ENCODE measurements around the gene CARD9.
A peak's percentile ranks its signal among the peaks of the same experiment; 100 is the strongest.
"Not testable (repeated sequence)": the region's sequence is repeated elsewhere in the genome, so short reads cannot be mapped to it uniquely, and the experiment has no call there.

Gene CARD9

DNA sequence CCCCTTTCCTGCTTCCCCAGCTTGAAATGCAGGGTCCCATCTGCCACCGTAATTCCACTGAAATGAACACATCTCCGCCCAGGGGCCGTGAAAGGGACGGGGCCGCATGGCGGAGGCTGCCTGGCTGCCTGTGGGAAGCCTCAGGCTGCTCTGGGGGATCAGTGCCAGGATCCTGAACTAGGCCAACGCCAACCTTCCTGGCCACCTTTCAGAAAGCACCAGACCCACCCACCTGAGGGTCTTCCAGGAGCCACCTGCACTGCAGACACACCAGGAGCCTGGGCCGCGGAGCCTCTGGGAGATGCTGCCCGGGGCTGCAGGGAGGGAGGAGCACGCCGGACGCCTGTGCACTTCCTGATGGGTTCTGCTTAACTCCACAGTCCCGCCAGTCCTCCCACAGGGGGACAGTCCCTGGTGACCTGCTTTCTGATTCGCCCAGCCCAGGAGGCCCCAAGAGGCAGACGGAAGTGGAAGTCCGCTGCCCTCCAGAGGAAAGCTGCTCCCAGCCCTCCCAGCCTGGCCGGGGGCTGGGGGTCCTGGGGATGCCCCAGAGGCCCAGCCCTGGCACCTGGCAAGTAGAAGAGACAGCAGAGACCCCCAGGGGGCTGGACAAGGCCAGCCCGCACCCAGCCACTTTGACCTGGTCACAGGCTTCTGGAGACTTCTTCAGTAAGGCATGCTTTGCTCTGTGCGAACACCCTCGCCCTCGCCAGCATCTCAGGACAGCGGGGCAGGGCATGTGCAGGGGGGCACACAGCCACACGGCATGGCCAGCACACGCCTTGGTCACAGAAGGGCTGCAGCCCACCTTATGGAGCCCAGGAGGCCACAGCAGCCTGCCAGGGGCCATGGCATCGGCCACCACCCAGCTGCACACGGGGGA, at the start of gene CARD9:
Gene CARD9 (minus strand): TSS at position 370 of the 883 bp plus-strand sequence. CDS start 1,591 bp downstream, outside the sequence.
- DNase-seq = peak; percentile 67

DNA sequence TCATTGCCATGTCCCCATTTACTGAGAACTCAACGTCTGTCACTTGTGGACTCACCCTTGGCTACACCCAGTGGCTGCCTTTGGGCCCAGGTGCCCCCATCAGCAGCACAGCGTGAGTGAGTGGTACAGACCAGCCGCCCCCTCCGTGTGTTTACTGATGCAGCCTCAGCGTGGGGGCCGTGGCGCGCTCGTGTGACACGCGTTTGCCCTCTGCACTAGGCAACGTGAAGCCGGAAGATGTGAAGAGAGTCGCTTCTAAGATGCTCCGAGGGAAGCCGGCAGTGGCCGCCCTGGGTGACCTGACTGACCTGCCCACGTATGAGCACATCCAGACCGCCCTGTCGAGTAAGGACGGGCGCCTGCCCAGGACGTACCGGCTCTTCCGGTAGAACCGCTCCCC, 49.4 kb upstream of the CARD9 start:
- no peak for DNase-seq

GRCh38 chr9:136421791-136422190, 48.3 kb upstream of the CARD9 start:
- DNase-seq = no peak

DNA sequence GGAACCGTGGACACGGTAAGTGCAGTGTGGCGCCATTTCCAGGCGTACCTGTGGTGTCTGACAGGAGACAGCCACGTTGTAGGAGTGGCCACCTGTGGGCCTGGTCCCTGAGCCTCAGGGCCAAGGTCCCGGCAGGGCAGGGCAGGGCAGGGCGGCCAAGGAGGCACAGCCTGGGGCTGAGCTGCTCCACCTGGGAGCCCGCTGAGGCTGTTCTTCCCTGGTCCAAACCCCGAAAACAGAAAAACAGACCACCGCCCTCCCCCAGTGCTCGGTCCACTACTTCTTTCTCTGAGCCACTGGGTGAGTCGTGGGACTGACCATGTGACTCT, 45.6 kb upstream of the CARD9 start:
- DNase-seq = no peak

- DNase-seq = no peak
These were observed 45.0 kb upstream of the CARD9 start for GRCh38 chr9:136418182-136419091.

- DNase-seq = no peak
These were observed 43.4 kb upstream of the CARD9 start for GRCh38 chr9:136416914-136417313.

DNA sequence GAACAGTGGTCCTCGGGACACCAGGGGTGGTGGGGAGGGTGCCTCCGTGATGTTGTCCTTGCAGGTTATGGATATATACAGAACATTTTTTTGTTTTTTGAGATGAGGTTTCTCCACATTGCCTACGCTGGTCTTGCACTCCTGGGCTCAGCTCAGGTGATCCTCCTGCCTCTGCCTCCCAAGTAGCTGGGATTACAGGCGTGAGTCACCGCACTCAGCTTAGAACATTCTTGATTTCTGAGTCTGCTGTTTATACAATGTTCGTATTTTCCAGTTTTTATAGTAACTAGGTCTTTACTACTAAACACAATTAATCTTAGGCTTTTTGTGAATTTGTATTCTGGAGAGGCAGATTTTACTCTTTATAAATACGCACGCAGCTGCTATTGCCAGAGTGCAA, 43.0 kb upstream of the CARD9 start:
- DNase-seq = no peak

DNA sequence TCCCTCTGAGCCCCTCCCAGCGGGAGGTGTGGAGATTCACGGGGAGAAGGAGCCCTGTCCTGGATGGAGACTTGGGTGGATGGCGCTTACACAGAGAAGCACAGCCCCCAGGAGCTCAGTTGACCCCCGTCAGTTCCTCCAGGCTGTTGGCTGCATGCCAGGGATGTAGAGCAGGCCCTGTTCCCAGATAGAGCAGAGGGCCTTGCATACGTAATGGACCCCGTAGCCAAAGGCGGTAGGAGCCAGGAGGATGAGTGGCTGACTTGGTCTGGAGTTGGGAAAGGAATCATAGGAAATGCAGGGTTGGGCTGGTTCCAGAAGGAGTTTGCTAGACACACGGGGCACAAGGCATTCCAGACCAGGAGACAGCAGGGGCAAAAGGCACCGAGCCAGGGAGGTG, 39.5 kb upstream of the CARD9 start:
- no peak for DNase-seq

- no peak for DNase-seq
These were observed 37.9 kb upstream of the CARD9 start for GRCh38 chr9:136411378-136411777.

DNA sequence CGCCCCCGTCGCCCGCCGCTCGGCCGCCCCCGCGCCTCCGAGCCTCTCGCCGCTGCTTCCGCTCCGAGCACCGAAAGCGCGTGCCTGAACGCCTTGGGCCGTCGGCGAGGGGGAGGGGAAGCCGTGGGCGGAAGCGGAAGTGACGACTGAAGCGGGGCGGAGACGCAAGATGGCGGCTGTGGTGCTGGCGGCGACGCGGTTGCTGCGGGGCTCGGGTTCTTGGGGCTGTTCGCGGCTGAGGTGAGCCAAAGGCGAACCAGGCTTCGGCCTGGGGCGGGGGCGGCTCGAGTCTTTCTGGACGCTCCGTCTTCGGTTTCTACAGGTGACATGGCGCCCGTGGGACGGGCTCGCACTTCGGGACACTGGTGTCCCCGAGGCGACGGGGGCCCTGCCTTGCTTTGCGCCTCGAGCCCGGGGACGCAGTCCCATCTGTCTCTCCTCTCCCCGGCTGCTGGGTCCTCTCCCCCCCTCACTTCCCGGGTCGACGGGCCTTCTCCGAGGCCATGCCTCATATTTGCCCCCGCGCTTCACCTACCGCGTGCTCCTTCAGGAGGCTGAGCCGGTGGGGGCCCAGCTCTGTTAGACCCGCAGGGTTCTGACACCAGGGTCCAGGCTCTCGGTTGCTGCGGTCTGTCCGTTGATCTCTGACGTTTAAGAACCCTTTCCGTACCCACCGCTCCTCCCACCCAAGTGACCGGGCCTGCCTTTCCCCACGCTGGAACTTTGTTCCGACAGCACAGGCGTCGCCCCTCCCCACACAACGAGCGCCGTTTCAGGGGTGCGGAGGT, 37.2 kb upstream of the CARD9 start, which contains the start of the genes ENTR1 and PMPCA:
Gene ENTR1 (minus strand): TSS at position 115 of the 788 bp plus-strand sequence. CDS start 217 bp downstream, outside the sequence.
Gene PMPCA (plus strand): TSS at position 159 of the 788 bp plus-strand sequence. CDS start 11 bp downstream, at position 170.
- DNase-seq = peak; percentile 89

DNA sequence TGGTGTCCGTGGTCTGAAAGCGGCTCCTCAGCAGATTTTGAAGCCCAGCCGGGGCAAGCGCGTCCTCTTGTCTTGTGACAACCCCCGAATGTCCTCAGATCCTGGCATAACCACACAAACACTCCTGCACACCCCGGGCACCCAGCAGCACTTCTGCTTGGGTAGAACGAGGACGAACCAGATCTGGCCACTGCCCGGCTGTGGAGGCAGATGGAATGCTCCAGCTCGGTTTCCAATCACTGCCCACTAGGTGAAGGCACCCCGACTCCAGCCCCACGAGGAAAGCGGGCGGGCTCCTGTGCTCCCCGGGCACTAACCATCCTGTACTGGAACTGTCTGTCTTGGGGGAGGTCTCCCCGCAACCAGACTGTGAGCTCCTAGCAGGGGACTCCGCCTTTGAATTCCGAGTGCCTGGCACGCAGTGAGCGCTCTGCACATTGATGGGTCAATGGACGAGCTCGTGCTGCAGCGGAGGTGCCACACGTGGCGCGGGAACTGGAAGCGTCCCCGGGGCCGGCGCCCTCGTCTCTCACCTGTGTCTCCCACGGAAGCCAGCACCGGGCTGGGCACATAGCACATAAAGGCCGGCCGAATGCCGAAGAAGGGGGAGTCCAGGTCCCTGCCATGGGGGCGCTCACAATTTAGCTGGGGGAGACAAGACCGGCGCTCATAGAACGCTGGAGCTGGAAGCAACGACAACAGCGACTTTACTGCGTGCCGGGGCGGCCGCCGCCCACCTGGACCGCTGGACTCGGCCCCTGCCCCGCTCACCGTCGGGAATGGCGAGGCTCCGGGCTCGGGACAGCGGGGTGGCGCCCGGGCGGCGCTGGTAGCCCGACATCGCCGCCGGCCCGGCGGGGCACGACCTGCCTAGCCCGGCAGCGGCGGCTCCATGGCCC, 36.3 kb upstream of the CARD9 start:
- peak; percentile 22 for DNase-seq

DNA sequence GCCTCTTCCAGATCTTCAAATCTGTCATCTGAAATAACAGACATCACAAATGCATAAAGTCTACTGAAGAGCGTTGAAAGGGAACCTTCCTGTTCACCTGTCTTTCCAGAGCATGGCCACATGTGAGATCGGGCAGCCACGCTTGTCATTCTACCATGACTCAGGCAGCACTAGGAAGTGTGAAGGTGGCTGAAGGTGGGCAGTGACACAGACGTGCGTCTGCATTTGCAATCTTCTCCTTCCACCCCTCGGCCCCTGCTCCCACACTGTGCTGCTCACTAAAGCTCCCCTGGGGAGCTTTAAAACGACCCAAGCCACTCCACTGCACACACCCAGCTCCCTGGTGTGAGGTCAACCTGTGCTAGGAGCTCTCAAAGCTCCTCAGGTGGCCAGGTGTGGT, 34.4 kb upstream of the CARD9 start:
- DNase-seq = no peak

- DNase-seq = not testable (repeated sequence)
These were observed 33.6 kb upstream of the CARD9 start for GRCh38 chr9:136407061-136407460.

GRCh38 chr9:136405904-136406303, 32.4 kb upstream of the CARD9 start:
- DNase-seq = not testable (repeated sequence)

DNA sequence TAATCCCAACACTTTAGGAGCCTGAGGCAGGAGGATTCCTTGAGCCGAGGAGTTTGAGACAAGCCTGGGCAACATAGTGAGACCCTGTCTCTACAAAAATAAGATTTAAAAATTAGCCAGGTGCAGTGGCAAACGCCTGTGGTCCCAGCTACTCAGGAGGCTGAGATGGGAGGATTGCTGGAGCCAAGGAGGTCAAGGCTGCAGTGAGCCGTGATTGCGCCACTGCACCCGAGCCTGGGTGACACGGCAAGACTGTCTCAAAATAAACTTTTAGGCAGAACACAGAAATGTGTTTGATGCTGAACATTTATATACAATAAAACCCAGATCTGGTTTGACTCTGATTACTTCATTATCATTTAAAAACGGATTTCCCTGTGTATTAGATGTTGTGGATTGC, 32.0 kb upstream of the CARD9 start:
- DNase-seq = no peak

DNA sequence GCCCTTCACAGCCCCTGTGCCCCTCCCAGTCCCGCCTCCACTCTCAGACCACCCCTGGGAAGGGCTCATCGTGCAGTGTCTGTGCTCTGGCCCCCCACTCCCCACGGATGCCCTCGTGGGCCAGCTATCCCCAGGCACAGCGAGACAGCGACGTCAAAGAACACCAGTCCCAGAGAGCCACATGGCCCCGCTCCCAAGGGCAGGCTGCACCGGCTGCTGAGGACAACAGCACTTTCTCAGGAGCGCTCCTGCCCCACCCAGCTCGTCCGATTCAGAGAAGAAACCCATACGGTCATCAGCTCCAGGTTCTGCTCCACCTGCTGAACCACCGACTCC, 31.3 kb upstream of the CARD9 start:
- DNase-seq = no peak

DNA sequence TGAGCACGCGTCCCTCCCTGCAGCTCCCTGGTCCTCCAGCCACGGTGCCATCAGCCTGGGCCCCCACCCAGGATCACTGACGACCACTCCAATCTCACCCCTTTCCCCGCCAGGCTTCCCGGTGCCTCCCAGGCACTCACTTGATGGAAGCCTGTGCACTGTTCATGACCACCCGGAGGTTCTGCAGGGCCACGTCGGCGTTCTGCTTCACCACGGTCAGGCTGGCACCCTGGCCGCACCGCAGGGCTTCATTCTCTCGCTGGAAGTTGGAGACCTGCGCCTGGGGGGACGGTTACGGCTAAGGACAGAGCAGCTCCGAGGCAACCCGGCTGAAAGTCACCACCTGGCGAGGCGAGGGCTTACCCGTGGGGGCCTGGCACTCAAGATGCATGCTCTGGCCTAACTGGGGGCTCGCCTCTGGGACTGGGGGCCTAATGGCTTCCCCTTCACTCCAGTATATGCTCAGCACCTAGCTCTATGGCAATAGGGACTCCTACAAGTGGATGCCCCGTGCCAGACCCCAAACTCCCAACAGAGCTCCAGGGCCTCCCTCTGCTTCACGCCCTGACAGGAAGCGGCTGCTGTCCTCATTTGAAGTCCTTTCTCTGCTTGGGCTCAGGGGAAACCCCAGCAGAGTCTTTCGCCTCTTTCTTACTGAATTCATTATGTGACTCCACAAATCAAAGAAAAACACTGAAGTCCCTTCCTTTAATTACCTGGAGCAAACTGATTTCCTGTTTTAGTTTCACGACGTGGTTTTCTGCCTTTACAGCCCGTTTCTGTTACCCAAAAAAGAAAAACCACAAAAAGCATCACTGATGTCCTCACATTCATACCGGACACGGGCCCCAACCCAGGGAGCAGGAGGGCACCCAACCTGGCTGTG, 30.7 kb upstream of the CARD9 start:
- DNase-seq = no peak

DNA sequence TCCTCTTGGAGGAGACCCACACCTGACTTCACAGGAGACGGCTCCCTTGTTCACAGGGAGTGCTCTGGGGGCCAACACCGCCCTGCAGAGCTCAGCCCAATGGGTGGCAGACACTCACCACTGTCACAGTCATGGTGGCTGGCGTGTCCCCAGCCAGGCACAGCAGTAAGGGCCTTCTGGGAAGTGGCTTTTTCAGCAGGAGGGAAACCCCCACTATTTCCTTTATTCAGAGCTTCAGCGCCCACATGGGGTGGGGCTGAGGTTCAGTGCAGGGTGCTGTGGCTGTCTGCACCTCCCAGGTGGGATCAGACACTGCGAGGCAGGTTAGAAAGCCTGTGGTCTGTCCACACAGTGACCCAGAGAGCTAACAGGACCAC, 30.1 kb upstream of the CARD9 start:
- no peak for DNase-seq

DNA sequence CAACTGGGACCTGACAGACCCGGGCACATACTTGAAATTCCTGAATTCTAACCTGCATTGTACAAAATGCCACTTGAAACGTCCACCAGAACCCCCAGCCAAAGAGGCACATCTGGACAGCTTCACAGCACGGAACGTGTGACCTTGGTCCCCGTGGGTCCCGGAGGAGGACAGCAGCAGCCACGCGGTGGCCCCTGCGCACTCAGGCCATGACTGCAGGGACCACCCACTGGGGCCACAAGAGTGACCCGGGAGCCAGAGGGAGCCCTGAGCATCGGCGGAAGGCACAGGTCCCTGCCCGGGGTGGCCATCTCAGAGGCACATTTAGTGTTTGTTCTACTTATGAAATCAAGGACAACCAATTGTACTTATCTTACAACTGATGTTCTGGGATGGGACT, 28.6 kb upstream of the CARD9 start:
- no peak for DNase-seq

DNA sequence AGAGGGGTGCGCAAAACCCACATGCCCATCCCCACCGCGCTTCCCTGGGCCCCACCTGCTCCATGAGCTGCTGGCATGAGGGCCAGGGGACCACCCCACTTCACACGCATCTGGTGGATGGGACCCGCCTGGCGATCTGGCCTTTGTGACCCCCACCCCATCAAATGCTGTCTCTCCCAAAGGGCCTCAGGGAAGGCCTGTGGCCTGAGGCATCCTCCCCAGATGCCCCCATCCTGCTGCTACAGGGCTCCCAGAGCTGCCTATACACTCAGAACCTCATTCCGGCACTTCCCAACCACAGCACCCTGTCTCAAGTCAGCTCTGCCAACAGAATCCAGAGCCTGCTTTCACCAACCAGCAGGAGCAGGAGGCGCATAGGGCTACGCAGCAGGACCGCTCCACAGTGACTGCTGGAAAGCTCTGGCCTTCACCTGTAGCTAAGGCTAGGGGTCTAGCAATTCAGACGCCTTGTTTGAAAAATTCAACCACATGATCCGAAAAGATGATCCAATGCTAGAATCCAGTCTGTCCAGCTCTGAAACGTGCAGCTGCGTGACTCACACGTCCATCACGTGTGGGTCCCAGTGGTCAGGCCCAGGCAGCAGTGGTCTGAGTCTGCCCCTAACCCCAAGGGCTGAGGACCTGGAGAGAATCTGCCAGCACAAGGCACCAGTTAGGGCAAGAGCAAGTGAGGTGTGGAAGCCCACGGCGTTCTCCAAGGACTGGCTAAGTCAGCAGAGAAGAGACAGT, 27.9 kb upstream of the CARD9 start:
- no peak for DNase-seq
